Neural progenitor cell (in vitro differentiated cells): ENCODE data around the gene CSF3R.

Experiments
- CTCF ChIP-seq: fragments of 200-600 bp; sonication (generic); IDR thresholded peaks from 2 replicates; pipeline ENCODE4 v1.5.1; 2017; ENCODE audit warnings: antibody characterized with exemption, mild to moderate bottlenecking
- EZH2 ChIP-seq: fragments of 200-600 bp; sonication (generic); IDR thresholded peaks from 2 replicates; pipeline ENCODE4 v1.6.1; 2017; ENCODE audit warnings: antibody characterized with exemption, mild to moderate bottlenecking, moderate library complexity

GRCh38 chr1:36517011-36517771 lies 34.5 kb upstream of the CSF3R start:
- TF ChIP-seq CTCF (no peak), EZH2 (no peak)
